Left ventricle myocardium inferior (tissue), 1 donor: ENCODE results near the gene HOXD11. TPM values are rescaled to one million over a fixed set of nuclear protein-coding genes. Genes with fewer than 3 reads are reported as not detected.
A peak's percentile ranks its signal among the peaks of the same experiment; 100 is the strongest.

Experiments
- DNase-seq: peaks from one replicate; pipeline ENCODE4 v3.0.0-alpha.2; 2020
- H3K27ac ChIP-seq: fragments of 200-600 bp; replicated peaks from 2 replicates; pipeline ENCODE4 v1.8.0; 2021
- H3K27me3 ChIP-seq: fragments of 200-600 bp; 2 replicates; pipeline ENCODE4 v1.8.0; 2021; ENCODE audit warnings: low read depth
- H3K36me3 ChIP-seq: fragments of 200-600 bp; 2 replicates; pipeline ENCODE4 v1.8.0; 2021
- H3K4me1 ChIP-seq: fragments of 200-600 bp; 2 replicates; pipeline ENCODE4 v1.8.0; 2021
- H3K4me3 ChIP-seq: fragments of 200-600 bp; 2 replicates; pipeline ENCODE4 v1.8.0; 2021; ENCODE audit warnings: mild to moderate bottlenecking, moderate library complexity
- H3K9me3 ChIP-seq: fragments of 200-600 bp; replicated peaks from 2 replicates; pipeline ENCODE4 v1.8.0; 2021
- CTCF ChIP-seq: fragments of 200-600 bp; IDR thresholded peaks from 2 replicates; pipeline ENCODE4 v1.8.0; 2021; ENCODE audit warnings: antibody characterized with exemption, mild to moderate bottlenecking, borderline replicate concordance
- intact Hi-C: fragments of 100-400 bp; cut with micrococcal nuclease; formaldehyde crosslinking; loops from one replicate; pipeline ENCODE4 v1.11.0; 2022
- total RNA-seq: library from RNA; stranded (reverse); fragmentation: NEBNext Ultra II Directional; extraction: Animal tissue kit (Norgen Biotek cat#: 25700); gene quantifications from one replicate; pipeline ENCODE4 v1.2.1, GENCODE V29; 2021
- donor health status: DM: no; HTN: yes; CAD: no; lungs with severe emphysema.

The HOXD11 gene
- total RNA-seq, 1 donor from 2014 or later = not detected

- Histone ChIP-seq H3K4me1 (peaks cover 21% of the 10 kb centered on the region), H3K9me3 (no peaks in the 10 kb centered on the region), H3K36me3 (no peaks in the 10 kb centered on the region), H3K27ac (no peak overlapping the region), H3K27me3 (peaks cover 100% of the 10 kb centered on the region), H3K4me3 (no peak overlapping the region)
- no peak for TF ChIP-seq CTCF
- no peak for DNase-seq
- intact Hi-C loops = no loop called here
Observed at GRCh38 chr2:176120364-176121189, 13.5 kb downstream of the HOXD11 start.

GRCh38 chr2:176121190-176122051 is 14.3 kb downstream of the HOXD11 start:
- H3K27me3 ChIP-seq = peaks cover 100% of the 10 kb centered on the region
- no peaks in the 10 kb centered on the region for H3K36me3 ChIP-seq
- TF ChIP-seq CTCF = no peak
- no peak overlapping the region for H3K4me3 ChIP-seq
- H3K4me1 ChIP-seq = peaks cover 21% of the 10 kb centered on the region
- intact Hi-C loops = no loop called here
- no peak overlapping the region for H3K27ac ChIP-seq
- DNase-seq = no peak
- H3K9me3 ChIP-seq = no peaks in the 10 kb centered on the region

- no peak overlapping the region for H3K27ac ChIP-seq
- H3K9me3 ChIP-seq = no peaks in the 10 kb centered on the region
- no peaks in the 10 kb centered on the region for H3K36me3 ChIP-seq
- H3K4me3 ChIP-seq = peak overlapping the region; percentile 61
- intact Hi-C loops = no loop called here
- H3K4me1 ChIP-seq = peaks cover 22% of the 10 kb centered on the region
- no peak for DNase-seq
- TF ChIP-seq CTCF = no peak
- H3K27me3 ChIP-seq = peaks cover 100% of the 10 kb centered on the region
Observed at GRCh38 chr2:176122052-176122682, 15.1 kb downstream of the HOXD11 start.

- intact Hi-C loops = no loop called here
- Histone ChIP-seq H3K4me3 (peak within 1 kb of the TSS; percentile 61), H3K27ac (no peak within 1 kb of the TSS), H3K9me3 (no peaks in the 10 kb centered on the region), H3K4me1 (peaks cover 24% of the 10 kb centered on the region), H3K36me3 (no peaks in the 10 kb centered on the region), H3K27me3 (peaks cover 99% of the 10 kb centered on the region)
- TF ChIP-seq CTCF = no peak
- DNase-seq = no peak
Observed at GRCh38 chr2:176122683-176123410, 15.8 kb downstream of the HOXD11 start, which contains the start of gene HOXD9. Gene HOXD9 (plus strand): TSS chr2:176122719. CDS start chr2:176122769, 50 bp downstream.
